Stimulated activated CD8-positive, alpha-beta memory T cell treated with anti-CD3 and anti-CD28 coated beads, Interleukin-12 subunit alpha, Interleukin-12 subunit beta, amount 100 ng/mL, for 24 hours (primary cell): ENCODE results near the gene ABCB6.
"Not testable (repeated sequence)": the region's sequence is repeated elsewhere in the genome, so short reads cannot be mapped to it uniquely, and the experiment has no call there.

Experiments
- DNase-seq: peaks from one replicate; pipeline ENCODE4 v3.0.0-alpha.2; 2020; ENCODE audit errors: extremely low read depth

ABCB6 gene

GRCh38 chr2:219213486-219214071 lies 5.2 kb downstream of the ABCB6 start:
- no peak for DNase-seq

GRCh38 chr2:219213026-219213415 lies 5.7 kb downstream of the ABCB6 start:
- no peak for DNase-seq

- no peak for DNase-seq
These were observed 7.8 kb downstream of the ABCB6 start for GRCh38 chr2:219210886-219211362.

GRCh38 chr2:219210196-219210885 lies 8.4 kb downstream of the ABCB6 start:
- no peak for DNase-seq

GRCh38 chr2:219209236-219210195 lies 9.2 kb downstream of the ABCB6 start:
- no peak for DNase-seq

GRCh38 chr2:219207884-219208740 lies 10.6 kb downstream of the ABCB6 start:
- no peak for DNase-seq

GRCh38 chr2:219207134-219207883 lies 11.4 kb downstream of the ABCB6 start:
- DNase-seq = no peak

- DNase-seq = peak; percentile 88
These were observed 12.2 kb downstream of the ABCB6 start, which contains the start of gene ZFAND2B for GRCh38 chr2:219206328-219207133. Gene ZFAND2B, plus strand, starts transcription at chr2:219206782. Its CDS starts 206 bp downstream, at chr2:219206988.

GRCh38 chr2:219205981-219206327 lies 12.8 kb downstream of the ABCB6 start:
- no peak for DNase-seq

GRCh38 chr2:219205165-219205538 lies 13.6 kb downstream of the ABCB6 start:
- DNase-seq = no peak

- DNase-seq = no peak
These were observed 14.2 kb downstream of the ABCB6 start for GRCh38 chr2:219204425-219205164.

- not testable (repeated sequence) for DNase-seq
These were observed 17.4 kb downstream of the ABCB6 start for GRCh38 chr2:219201331-219201730.

GRCh38 chr2:219200502-219201326 lies 18.0 kb downstream of the ABCB6 start:
- not testable (repeated sequence) for DNase-seq

GRCh38 chr2:219199470-219200211 lies 19.1 kb downstream of the ABCB6 start:
- DNase-seq = no peak

GRCh38 chr2:219198974-219199373 lies 19.8 kb downstream of the ABCB6 start:
- DNase-seq = no peak

- DNase-seq = no peak
These were observed 21.4 kb downstream of the ABCB6 start for GRCh38 chr2:219197388-219197787.

- no peak for DNase-seq
These were observed 31.9 kb downstream of the ABCB6 start for GRCh38 chr2:219186754-219187456.
